ENCODE measurements around the gene FGFR2.

The FGFR2 gene

DNA sequence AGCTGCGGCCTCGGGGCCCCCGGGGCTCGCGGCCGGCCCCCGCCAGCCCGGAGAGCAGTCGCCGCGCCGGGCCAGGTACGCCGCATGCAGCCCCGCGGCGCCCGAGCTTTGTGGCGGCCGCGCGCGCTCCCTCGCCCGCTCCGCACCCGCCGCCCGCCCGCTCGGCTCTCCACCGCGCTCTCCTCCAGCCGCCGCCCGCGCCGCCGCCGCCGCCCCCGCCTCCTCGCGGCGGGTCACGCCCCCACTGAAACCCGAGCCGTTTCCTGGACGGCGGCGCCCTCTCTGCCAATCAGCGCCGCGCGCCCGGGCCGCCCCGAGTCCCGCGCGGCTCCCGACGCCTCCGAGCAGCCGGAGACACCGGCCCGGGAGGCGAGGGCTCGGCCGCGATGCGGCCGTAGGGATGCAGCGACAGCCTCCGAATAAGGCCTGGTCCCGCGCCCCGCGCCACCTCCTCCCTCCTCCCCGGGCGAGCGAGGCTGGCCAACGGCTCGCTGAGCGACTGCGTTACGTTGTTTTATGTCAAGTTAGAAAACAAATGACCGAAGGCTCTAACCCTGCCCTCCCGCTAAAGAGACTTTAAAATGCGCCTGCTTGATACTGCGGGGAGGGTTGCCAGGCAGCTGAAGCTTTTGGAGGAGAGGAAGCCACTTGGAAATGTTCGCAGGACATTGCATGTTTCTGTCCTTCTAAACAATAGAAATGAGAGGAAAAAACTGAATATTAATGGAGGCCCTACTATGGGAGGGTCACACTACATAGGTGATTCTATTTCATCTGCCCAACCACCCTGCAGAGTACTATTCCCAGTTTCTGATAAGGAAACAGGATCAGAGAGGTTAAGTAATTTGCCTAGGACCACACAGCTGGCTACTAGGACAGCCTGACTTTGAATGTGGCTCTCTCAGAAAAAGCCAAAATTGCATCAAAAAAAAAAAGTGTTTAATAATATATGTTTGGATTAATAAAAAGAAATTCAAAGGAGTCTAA, at the start of gene FGFR2:
Gene FGFR2 (minus strand): TSS at position 182 of the 987 bp plus-strand sequence. CDS start 4,627 bp downstream, outside the sequence.
- DNase-seq: no peak

DNA sequence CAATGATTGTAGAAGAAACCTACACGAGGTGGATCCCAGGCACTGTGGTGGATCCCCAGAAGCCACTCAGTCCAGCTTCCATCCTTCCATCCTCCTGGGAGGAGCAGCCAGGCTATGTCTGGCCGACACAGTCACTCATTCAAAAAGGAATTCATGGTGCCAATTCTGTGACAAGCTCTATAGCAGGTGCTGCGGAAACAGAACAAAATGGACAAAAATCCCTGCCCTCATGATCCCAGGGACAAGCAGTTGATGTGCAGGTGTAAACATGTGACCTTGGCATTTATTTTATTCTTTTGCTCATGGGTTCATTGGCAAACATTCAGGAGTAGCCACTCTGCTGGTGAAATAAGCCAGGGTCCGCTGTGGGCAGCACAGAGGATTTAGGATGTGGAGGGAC, 49.2 kb upstream of the FGFR2 start:
- no peak for DNase-seq

DNA sequence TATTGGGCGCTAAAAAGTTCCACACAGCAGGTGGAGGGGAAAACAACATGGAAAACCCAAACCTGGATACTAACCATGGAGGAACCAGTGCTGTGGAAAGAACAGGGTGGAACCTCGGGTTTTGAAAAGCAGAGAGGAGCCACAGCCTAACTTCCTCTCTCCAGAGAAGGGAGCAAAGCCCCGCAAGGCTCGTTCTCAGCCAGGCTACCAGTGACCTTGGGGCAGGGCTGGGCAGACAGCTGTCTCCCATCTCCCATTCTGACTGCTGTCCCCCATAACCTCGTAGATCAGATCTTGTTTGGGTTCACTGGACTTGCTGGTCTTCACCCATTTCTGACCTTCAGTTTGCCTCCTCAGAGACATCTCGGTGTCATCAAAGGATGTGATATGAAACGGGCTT, 47.5 kb upstream of the FGFR2 start:
- no peak for DNase-seq

DNA sequence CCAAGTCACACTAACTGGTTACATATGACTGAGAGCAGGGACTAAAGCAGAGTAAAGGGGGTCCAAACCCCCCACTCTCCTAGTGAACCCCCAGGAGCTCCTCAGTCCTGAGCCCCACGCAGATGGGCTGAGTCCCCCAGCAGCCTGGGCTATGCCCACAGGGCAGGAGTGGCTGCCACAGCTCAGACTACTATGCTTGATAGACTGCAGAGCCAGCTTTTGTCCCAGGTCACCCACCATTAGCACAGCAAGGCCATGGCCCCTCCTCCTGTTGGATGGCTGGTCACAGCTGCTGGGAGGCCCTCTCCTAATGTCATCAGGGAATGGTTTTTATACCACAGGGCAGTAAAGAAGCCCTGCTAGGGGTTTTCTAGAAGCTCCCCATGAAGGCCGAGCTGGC, 46.3 kb upstream of the FGFR2 start:
- no peak for DNase-seq

DNA sequence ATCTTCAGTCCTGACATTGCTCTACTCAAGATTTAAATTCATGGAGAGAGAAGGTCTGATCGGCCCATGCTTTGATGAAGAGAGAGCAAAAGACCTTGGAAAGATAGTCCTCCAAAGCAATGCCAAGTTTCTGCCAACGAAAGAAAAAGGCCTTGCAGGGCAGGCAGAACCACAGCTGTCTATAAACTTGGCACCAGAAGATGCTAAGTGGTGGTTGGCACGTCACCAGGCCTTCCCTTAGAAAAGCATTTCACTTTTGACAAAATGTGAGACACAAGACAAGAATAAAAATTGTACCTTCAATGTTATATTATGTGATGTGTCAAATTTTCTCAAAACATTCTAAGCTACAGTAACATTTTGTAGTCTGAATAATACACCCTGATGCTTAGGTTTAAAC, 42.0 kb upstream of the FGFR2 start:
- no peak for DNase-seq

DNA sequence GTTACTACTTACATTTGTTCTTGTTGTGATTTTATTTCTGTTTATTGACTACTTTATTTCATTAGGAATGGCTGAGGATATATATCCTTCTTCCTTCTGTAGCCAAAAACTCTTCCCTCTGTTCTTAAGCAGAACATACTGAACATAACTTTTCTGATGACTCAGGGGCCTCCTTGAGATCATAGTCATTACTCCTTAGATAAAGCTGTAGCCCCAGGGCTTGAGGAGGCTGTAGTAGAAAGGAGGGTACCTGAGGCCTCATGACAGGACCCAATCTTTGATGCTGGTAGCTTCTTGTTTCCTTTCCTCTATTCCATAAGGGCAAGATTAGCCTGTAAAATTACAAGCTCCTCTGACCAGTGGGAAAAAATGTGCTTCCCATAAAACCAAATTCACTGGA, 41.2 kb upstream of the FGFR2 start:
- no peak for DNase-seq

DNA sequence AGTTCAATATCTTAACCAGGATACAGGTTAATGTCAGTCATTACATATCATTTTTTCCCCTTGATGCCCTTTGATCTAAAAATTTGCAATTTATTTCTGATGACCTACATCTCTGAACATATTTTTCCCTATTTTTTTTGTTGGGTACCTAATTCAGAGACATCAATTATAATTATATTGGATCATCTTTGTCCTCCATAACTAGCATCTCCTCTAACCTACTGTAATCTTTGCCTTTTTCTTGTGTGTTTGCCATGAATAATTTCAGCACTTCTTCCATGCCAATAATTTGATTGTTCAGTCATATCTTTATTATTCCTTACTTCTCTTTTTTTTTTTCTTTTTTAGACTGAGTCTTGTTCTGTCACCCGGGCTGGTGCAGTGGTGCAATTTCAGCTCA, 39.2 kb upstream of the FGFR2 start:
- DNase-seq: no peak

DNA sequence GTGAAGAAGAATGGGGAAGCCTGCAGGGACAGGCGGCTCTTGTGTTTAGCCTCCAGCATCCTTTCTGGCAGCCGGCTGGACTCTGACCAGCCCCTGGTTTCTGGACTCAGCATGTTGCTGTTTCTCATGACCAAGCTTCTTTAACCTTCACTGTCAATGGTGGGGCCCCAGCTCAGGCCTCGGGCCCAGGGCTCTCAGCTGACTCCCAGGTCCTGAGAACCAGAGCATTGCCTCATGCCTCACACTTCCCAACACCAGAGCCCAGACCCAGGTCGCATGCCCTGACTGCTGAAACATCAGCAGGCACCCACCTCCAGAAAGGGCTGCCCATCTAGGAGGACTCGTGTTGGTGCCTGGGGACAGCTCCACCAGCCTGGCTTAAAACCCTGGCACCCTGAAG, 34.8 kb upstream of the FGFR2 start:
- DNase-seq: no peak

DNA sequence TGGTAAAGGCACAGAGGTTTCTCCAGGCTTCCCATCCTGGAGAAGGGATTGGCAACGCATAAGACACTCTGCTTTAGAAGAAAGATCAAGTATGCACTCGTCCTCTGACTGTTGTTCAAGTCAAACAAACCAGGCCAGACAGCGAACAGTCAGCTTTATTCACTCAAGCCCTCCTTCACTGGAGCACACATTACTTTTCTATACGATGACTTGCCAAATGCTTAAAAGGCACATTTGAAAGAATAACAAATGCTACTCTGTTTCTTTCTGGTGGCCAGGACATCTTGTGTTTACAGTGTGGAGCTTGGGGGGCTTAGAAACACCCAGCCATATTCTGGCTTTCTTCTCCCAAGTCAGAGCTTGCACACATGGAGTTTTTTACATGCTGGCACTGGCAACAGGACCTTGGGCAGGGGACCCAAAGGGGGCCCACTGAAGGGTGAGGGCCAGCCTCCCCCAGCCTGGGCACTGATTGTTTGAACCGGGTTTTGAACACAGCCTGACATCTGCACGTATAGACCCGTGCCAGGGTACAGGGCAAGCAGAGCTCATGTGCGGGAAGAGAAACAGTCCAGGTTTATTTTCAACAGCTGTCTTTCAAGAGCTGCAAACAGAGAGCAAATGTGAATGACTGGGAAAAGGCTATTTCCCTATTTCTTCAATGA, 33.3 kb upstream of the FGFR2 start:
- no peak for DNase-seq

DNA sequence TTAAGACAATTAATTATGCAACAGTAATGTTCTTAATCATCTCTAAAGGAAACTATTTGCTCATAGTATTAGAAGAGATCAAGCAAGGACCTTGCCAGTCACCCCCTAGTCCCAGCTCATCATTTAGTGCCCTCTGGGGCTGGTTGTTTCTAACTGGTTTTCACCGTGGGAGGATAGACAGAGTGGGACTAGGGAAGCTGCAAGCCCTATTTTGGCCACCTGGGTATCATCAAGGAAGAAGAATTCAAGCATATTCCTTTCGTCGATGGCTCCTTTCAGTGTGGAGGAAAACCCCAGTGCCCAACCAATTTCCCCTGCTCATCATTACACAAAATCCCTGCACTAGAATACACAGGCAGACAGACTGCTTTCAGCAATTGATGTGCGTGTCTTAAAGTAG, 30.6 kb upstream of the FGFR2 start:
- no peak for DNase-seq

DNA sequence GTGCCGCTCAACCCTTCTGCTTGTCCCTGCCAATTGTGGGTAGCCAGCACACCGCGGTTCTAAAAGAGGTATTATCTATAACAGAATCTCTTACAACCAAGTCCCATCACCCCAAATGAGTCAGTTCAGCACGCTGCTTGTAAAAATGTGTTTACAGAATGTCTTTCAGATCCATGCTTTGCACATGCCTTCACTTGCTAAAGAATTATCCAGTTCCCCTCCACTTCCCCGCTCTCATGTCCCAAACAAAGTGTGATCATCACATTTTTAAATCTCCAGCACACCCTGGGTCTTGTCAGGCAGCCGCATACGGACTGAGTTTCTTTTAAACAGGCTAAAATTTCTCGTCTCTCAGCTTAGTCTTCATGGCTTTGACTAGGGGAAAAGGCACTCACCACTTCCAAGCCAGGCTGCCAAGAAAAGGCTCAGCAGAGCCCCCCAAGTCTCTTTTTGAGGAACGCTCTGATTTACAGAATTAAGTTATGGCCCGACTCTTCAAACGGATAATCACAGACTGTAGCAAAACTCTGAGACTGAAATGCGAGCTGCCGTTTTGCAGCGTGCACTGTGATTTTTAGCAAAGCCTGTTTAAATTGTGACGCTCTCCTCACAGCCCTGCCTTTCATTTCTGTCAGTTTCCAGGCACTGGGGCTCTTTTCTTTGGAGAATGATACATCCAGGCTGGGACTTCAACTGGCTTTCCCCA, 29.8 kb upstream of the FGFR2 start:
- DNase-seq: no peak

DNA sequence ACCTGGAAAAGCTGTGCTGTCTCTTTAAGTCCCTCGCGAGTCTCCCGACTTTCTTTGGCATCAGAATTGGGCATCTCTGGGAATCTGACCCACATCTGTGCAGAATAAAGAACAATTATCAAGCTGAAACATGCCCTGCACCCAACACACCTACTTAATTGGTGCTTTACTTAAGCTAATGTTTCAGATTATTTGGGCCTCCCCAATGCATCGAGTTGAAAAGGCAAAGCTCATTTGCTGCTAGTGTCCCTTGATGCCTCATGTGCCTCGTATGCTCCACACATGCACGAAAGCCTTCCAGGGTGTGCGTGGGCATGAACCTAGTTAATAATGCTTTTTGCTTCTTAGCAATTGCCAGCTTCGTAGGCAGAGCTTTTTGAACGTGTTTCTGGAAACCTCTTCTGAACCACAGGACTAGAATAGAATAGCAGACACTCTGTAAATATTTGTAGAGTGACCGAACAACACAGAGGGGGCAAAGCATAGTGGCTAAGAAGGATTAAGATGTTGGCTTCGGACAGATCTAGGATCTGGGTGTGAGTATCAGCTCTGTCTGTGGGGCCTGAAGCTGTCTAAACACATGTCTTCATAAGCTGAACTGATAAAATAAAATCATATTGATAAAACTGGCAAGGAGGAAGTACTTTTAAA, 26.7 kb upstream of the FGFR2 start:
- no peak for DNase-seq

DNA sequence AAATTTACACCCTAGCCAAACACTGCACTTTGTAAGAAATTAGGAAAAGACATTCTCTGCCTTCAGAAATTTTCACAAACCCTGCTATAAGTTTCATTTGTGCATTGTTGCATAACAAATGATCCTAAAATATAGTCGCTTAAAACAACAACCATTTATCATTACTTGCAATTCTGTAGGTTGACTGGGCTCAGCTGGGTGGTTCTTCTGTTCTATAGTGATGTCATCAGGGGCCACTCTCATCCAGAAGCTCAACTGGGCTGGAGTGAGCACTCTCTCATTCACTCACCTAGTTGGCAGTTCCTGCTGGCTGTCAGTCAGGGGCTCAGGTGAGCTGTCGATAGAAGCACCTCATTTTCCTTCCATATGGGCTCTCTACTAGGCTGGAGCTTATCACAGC, 20.7 kb upstream of the FGFR2 start:
- no peak for DNase-seq

DNA sequence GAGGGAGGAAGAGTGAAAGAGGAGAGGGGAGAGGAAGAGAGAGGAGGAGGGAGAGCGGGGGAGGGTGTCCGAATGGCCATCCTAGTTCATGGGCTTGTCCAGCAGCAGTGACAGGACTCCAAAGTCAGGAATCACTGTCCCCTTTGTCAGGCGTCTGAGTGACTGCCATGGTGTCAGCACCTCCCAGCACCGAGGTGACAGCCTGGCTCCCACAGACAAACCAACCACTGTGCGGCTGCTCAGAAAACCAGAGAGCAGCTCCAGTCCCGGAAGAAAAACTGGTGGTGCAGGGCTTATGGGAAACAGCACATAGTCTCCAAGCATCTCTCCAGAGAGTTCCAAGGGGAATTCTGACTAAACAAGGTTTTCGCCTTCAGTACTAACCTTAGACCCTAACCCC, 18.9 kb upstream of the FGFR2 start:
- no peak for DNase-seq

DNA sequence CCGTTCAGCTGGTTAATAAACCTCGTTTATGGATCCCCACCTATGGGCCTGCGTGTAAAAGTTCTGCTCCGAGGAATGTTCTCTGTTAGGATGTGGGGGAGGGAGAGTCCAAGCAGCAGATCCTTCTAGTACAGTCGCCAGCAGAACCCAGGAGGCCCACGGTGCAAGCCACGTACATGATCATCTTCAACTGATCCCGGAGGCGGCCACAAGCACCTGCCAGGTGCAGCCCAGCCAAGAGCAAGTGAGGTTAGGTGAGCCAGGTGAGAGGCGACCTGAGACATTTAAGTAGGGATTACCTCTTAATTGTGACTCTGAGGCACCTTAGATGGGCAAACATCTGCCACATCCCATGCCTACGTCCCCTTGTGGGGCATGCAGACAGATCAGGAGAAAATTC, 18.0 kb upstream of the FGFR2 start:
- no peak for DNase-seq

DNA sequence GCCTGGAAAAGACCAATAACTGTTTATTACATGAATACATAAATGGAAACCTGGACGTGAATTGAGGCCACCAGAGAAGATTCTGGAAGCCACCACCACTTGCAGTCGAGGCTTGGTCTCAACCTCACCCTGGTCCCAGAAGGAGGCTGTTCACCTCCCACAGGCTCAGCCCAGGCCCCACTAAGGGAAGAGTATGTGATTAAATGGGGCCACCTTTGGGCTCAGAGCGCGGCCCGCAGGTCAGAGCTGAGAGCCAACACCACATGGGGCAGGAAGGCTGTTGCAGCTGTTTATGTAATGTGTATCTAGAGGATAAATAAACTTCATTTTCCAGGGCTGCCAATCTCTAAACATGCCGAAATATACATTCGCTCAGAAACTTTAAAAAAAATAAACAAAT, 17.6 kb upstream of the FGFR2 start:
- no peak for DNase-seq

DNA sequence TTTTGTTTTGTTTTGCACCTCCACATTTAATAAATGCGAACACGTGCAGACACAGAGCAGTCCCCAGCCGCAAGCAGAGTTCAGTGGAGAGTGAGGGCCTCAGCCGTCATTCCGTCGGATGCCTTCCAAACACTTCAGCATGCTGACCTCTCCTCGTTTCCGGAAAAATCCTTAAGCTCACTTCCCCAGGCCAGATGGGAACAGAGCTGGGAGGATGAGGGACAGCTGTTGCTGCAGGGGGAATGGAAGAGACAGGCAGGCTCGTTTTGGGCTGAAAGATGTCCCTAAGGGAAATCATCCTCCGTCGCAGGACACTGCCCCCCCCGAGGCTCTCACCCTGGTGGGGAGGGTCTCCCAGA, 17.2 kb upstream of the FGFR2 start:
- no peak for DNase-seq

DNA sequence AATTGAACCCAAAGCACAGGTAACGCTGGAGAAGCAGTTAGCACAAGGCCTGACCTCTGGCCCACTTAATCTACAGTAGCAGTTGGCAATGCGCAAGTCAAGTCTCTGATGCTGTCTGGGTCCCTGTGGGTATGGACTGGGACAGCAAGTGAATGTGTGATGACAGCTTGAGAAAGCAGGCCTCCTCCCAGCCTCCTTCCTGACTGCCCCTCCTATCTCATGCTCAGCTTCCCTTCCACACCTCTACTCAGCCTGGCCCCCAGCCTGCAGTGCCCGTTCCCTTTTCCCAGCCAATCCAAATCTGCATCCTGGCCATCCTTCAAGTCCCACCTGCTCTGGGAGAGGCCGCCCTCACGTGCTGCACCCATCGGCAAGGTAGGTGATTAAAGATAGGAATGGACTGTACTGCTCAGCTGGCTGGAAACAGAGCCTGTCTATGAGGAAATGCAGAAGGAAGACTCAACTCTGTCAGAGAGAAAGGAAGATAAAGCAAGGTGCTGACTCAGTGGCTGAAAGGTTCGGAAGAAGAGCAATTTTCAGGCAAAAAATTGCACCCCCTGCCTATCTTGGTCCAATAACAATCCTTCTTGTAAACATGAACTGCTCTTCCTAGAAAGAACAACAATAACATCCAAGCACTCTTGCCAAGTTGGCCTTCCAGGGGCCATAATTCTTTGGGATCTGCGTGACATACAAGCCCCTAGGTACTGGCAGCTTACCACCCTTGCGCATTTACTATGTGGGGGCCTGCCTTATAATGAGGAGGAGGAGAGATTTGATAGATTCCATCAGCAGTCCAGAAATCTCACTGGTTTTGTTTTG, 16.6 kb upstream of the FGFR2 start:
- DNase-seq: no peak

DNA sequence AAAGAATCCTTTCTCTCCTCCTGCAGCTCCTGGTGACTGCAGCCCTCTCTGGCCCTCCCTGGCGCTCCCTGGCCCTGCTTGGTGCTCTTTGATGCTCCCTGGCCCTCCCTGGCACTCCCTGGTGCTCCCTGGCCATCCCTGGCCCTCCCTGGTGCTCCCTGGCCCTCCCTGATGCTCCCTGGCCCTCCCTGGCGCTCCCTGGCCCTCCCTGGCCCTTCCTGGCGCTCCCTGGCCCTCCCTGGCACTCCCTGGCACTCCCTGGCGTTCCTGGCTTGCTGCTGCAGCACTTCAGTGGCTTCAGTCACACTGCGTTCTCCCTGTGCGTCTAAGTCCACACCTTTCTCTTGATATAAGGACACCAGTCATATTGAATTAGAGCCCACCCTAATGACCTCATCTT, 15.2 kb upstream of the FGFR2 start:
- no peak for DNase-seq

DNA sequence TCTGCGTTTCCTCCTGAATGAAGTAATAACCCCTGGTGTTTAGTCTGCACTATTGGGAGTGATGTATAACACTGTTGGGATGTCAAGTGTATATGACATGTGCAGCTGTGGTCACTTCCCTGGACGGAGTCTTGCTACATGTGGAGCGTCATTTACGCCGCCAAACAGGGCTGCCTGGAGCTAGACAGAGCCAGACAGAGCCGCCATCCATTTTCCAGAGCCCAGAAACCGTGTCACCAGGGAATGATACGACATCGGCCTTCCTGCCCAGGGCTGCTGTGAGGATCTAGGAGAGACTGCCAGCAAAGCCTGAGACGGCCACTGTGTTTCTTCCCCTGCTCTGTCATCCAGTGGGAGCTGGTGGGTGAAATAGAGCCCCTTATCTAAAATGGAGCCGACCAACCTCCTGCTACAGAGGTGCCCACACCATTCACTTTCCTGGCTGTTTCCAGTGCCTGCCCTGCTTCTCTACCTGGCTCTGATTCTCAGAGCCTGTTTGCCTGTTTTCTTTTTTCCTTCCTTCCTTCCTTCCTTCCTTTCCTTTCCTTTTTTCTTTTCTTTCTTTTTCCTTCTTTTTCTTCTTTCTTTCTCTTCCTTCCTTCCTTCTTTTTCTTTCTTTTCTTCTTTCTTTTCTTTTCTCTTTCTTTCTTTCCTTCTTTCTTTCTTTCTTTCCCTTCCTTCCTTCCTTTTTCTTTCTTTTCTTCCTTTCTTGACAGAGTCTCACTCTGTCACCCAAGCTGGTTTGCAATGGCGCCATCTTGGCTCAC, 13.3 kb upstream of the FGFR2 start:
- DNase-seq: no peak

DNA sequence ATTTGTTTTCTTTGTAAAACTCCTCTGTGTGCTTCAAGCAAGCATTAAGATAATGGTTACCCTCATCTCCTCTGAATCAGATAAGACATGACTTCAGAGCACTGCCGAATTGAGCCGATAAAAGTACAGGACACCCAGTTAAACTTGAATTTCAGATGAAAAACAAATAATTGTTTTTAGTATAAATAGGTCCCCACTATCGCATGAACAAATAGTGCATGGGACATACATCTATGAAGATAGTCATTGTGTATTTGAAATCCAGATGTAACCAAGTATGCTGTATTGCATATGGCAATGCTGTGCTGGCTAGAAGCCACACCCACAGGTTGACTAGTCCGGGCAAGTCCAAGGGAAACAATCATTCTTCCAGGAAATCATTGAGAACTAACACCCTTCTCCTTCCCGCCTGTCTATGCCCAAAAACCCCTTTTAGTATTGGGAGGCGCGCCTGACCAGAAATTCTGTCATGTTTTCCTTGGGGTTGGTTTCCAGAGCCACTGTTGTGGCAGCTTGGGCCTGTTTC, 12.6 kb upstream of the FGFR2 start:
- DNase-seq: no peak
